Activated T-cell treated with anti-CD3 and anti-CD28 coated beads, Interleukin-2, amount 50 U/mL, for 72 hours (primary cell): Measurements from ENCODE around the gene CACNA2D2. TPM values are rescaled to one million over a fixed set of nuclear protein-coding genes. Genes with fewer than 3 reads are reported as not detected.

ENCODE experiments used
- ATAC-seq, 2 donors: fragments of 150-1000 bp; cut with Tn5 transposase; replicated peaks in 1 of 2; 2 replicates each; pipeline ENCODE4 v1.10.0; 2021; ENCODE audit warnings: moderate library complexity in 2 of 2, mild to moderate bottlenecking in 1 of 2
- DNase-seq, 2 donors: peaks; one replicate each; pipeline ENCODE4 v3.0.0; 2021 to 2022; ENCODE audit warnings: mixed read lengths in 1 of 2
- H3K27ac Mint-ChIP-seq: one replicate; pipeline ENCODE4 v1.8.0; 2022; ENCODE audit warnings: mild to moderate bottlenecking, moderate library complexity, mixed read lengths
- H3K27me3 Mint-ChIP-seq: one replicate; pipeline ENCODE4 v1.8.0; 2022; ENCODE audit warnings: low read depth, mixed read lengths
- H3K36me3 Mint-ChIP-seq, 2 donors: one replicate each; pipeline ENCODE4 v1.8.0; 2022; ENCODE audit warnings: mixed read lengths in 2 of 2, mild to moderate bottlenecking in 1 of 2; ENCODE audit not compliant: insufficient read depth in 2 of 2
- H3K4me1 Mint-ChIP-seq: one replicate; pipeline ENCODE4 v1.8.0; 2022; ENCODE audit warnings: low read depth, mixed read lengths
- H3K4me3 Mint-ChIP-seq, 2 donors: one replicate each; pipeline ENCODE4 v1.8.0; 2022; ENCODE audit warnings: mild to moderate bottlenecking in 2 of 2, mixed read lengths in 2 of 2, moderate library complexity in 2 of 2
- H3K9me3 Mint-ChIP-seq, 2 donors: one replicate each; pipeline ENCODE4 v1.8.0; 2022; ENCODE audit warnings: mixed read lengths in 2 of 2
- total RNA-seq, 2 donors: library from RNA; stranded (reverse); gene quantifications; one replicate each; pipeline ENCODE4 v1.2.3, GENCODE V29; 2022

CACNA2D2 gene
- total RNA-seq, 2 donors from 2014 or later, result 3.3 to 5.4 TPM

GRCh38 chr3:50504681-50505080, 1.2 kb upstream of the CACNA2D2 start:
- Mint-ChIP-seq H3K27ac (no peak overlapping the region), H3K36me3 (no peaks in the 10 kb centered on the region), H3K9me3 (no peaks in the 10 kb centered on the region), H3K4me3 (peak overlapping the region in 1 of 2 donors; percentile 57), H3K27me3 (peaks cover 29% of the 10 kb centered on the region), H3K4me1 (peaks cover 5% of the 10 kb centered on the region)
- ATAC-seq (no peak), DNase-seq (no peak)

DNA sequence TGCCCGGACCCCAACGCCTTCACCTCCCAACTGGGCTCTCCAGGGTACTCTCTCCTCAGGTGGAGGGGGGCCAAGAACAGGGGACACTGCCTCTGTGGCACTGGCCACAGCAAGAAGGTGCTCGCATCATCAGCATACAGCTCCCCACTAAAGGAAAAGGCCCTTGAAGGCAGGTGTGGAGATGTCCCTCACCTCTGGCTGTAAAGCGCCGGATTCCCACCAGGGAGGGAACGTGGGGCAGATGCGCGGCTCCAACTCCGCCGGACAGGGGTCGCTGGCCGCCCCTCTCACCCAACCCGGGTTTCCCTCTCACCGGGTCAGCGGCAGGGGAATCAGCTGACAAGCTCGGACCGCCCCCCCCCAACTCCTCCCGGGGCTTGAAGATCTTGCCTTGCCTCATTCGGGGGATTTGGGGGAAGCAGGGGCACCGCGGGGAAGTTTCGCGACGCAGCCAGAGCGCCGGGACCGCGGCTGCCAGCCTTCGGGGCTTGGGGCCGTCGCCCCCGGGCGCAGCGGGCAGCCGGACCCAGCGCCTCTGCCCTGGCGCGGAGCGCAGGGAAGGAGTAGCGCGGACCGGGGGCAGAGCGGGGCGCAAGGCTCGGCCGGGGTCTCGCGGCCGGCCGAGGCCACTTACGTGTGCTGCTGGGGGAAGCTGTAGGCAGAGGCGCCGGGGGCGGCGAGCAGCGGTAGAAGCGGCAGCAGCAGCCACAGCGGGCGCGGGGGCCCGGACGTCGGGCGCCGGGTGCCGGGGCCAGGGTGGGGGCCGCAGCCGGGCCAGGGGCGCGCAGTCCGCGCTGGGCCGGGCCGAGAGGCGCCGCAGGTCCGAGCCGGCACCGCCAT, 630 bp downstream of the CACNA2D2 start:
- ATAC-seq (peak; percentile 53 to 61), DNase-seq (peak; percentile 27 to 39)
- Mint-ChIP-seq H3K27ac (no peak overlapping the region), H3K4me3 (peak overlapping the region; percentile 67 to 71), H3K4me1 (no peaks in the 10 kb centered on the region), H3K27me3 (peaks cover 29% of the 10 kb centered on the region), H3K36me3 (no peaks in the 10 kb centered on the region), H3K9me3 (no peaks in the 10 kb centered on the region)

DNA sequence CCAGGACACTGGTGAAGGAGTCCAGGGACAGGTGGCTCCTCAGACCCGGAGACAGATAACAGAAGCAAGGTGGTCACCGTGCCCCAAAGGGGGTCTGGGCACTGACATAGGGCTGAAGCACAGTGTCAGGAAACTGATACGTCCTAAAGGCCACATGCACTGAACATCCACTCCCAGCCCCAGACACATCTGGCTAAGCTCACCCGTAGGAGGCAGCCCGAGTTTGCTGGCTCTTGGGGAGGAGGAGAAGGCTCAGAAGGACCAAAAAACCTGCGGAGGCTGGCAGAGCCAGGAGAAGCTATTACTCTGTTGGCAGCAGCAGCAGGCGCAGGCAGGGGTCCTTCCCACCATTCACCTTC, 1.2 kb downstream of the CACNA2D2 start:
- DNase-seq, result no peak
- Mint-ChIP-seq H3K27ac (no peak overlapping the region), H3K27me3 (peaks cover 29% of the 10 kb centered on the region), H3K4me1 (no peaks in the 10 kb centered on the region), H3K9me3 (no peaks in the 10 kb centered on the region), H3K4me3 (peak overlapping the region; percentile 67 to 71), H3K36me3 (no peaks in the 10 kb centered on the region)
- ATAC-seq, result no peak

GRCh38 chr3:50495609-50496423, 7.6 kb downstream of the CACNA2D2 start:
- peaks cover 2% of the 10 kb centered on the region for H3K27me3 Mint-ChIP-seq
- ATAC-seq (no peak), DNase-seq (no peak)
- H3K9me3 Mint-ChIP-seq, result no peaks in the 10 kb centered on the region
- no peak overlapping the region for H3K27ac Mint-ChIP-seq
- H3K36me3 Mint-ChIP-seq, result no peaks in the 10 kb centered on the region
- H3K4me3 Mint-ChIP-seq, result no peak overlapping the region
- peaks cover 20% of the 10 kb centered on the region for H3K4me1 Mint-ChIP-seq

- H3K27me3 Mint-ChIP-seq, result no peaks in the 10 kb centered on the region
Measured at GRCh38 chr3:50494126-50494525, 9.3 kb downstream of the CACNA2D2 start.

DNA sequence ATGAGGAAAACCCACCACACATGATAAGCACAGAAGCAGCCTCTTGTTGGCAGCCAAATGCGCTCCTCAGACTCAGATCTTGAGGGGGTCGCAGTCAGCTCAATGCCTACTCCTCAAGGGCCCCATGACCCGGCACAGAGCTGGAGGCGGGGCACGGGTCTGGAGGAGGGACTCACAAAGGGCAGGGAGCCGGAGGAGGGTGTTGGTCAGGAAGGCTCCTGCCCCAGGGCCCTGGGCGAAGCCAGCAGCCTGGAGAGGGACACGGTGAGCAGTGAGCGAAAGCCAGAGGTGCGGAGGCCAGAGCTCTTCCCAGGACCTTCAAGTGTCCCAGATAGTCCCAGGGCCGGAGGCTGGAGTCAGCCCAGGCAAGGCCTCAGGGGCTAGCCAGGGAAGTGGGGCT, 9.8 kb downstream of the CACNA2D2 start:
- Mint-ChIP-seq H3K4me1 (peaks cover 25% of the 10 kb centered on the region), H3K36me3 (no peaks in the 10 kb centered on the region), H3K27me3 (no peaks in the 10 kb centered on the region), H3K27ac (no peak overlapping the region), H3K9me3 (no peaks in the 10 kb centered on the region), H3K4me3 (no peak overlapping the region)
- DNase-seq, result no peak
- ATAC-seq, result no peak

More at GRCh38 chr3:50494126-50494525, 9.3 kb downstream of the CACNA2D2 start:
- Mint-ChIP-seq H3K36me3 (no peaks in the 10 kb centered on the region), H3K4me1 (peaks cover 25% of the 10 kb centered on the region), H3K4me3 (no peak overlapping the region), H3K27ac (no peak overlapping the region), H3K9me3 (no peaks in the 10 kb centered on the region)
- peak in 1 of 2 donors; percentile 16 for DNase-seq
- ATAC-seq, result peak in 1 of 2 donors; percentile 39

GRCh38 chr3:50493086-50493485, 10.3 kb downstream of the CACNA2D2 start:
- Mint-ChIP-seq H3K27me3 (no peaks in the 10 kb centered on the region), H3K27ac (no peak overlapping the region), H3K9me3 (no peaks in the 10 kb centered on the region), H3K4me1 (peaks cover 25% of the 10 kb centered on the region), H3K36me3 (no peaks in the 10 kb centered on the region), H3K4me3 (no peak overlapping the region)
- ATAC-seq (no peak), DNase-seq (no peak)

DNA sequence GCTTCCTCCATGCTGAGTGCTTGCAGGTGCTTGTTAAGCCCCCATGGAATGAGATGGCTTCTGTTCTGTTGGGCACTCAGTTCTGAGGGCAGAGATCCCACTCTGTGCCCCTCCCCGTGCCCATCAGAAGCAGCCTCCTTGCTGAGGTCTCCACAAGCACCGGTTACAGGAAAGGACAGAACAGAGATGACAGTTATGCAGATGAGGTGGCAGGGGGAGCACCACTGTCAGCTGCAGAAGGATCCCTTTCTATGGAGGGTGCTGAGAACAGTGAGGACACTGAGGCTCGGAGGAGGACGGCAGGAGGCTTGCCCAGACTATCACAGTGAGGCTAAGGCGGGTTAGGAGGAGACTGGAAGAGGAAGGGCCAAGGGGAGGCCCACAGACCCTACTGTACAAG, 12.4 kb downstream of the CACNA2D2 start:
- DNase-seq (peak; percentile 27), ATAC-seq (peak; percentile 71 to 77)
- no peaks in the 10 kb centered on the region for H3K36me3 Mint-ChIP-seq
- no peak overlapping the region for H3K27ac Mint-ChIP-seq
- no peaks in the 10 kb centered on the region for H3K27me3 Mint-ChIP-seq
- H3K9me3 Mint-ChIP-seq, result no peaks in the 10 kb centered on the region
- H3K4me3 Mint-ChIP-seq, result peak overlapping the region; percentile 31 to 70
- H3K4me1 Mint-ChIP-seq, result peaks cover 33% of the 10 kb centered on the region

DNA sequence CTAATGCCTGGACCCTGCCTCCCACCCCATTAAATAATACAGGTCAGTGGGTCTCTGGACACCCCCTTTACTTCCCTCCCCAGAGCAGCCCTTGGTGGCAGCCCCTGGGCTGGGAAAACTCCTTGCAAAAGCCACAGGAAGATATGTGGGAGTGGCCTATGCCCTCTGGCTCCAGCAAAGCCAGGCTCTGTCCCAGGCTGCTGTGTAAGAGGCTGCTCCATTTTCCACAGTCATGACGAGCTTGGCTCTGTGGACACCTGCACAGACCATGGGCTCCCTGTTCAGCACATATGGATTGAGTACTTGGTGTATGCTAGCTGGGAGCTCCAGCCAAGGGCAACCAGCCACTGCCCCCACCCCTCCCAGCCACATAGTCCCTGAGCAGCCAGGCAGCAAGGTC, 13.0 kb downstream of the CACNA2D2 start:
- peaks cover 33% of the 10 kb centered on the region for H3K4me1 Mint-ChIP-seq
- no peak for DNase-seq
- H3K4me3 Mint-ChIP-seq, result peak overlapping the region in 1 of 2 donors; percentile 70
- no peaks in the 10 kb centered on the region for H3K9me3 Mint-ChIP-seq
- no peaks in the 10 kb centered on the region for H3K36me3 Mint-ChIP-seq
- no peak for ATAC-seq
- no peak overlapping the region for H3K27ac Mint-ChIP-seq
- H3K27me3 Mint-ChIP-seq, result no peaks in the 10 kb centered on the region

GRCh38 chr3:50487181-50487580, 16.3 kb downstream of the CACNA2D2 start:
- DNase-seq, result no peak
- no peak for ATAC-seq

DNA sequence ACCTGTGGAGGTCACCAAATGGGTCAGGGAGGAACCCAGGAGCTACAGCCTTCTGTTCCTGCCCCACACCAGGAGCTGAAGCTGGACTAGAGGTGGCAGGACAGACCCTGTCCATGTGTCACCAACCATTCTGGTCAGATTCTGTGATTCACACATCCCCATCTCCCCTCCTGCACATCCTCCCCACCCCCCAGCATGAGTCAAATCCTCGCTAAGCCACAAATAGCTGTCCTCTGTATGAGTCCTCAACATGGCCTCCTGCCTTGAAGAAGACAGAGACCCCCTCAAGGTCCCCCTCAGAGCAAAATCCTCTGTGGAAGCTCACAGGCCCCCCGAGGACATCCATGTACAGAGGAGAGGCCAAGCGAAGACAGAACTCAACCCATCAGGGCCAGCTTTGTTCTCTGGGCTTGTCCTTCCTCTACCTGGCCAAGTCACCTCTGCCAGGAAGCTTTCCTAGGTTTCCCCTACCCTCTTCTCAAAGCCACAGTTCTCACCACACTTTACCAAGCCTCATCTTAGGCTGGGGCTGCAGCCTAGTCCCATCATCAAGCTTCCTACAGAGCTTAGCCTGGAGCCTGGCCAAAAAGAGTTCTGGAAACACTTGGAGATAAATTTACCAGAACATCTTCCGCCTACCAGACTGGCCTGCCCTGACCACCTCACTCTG, 17.1 kb downstream of the CACNA2D2 start:
- ATAC-seq (peak; percentile 76 to 79), DNase-seq (peak; percentile 48 to 53)
- Mint-ChIP-seq H3K9me3 (no peaks in the 10 kb centered on the region), H3K36me3 (no peaks in the 10 kb centered on the region), H3K27ac (no peak overlapping the region), H3K4me3 (peak overlapping the region in 1 of 2 donors; percentile 18), H3K27me3 (no peaks in the 10 kb centered on the region), H3K4me1 (peaks cover 19% of the 10 kb centered on the region)

More at GRCh38 chr3:50487181-50487580, 16.3 kb downstream of the CACNA2D2 start:
- Mint-ChIP-seq H3K27me3 (no peaks in the 10 kb centered on the region), H3K9me3 (no peaks in the 10 kb centered on the region), H3K27ac (no peak overlapping the region), H3K4me1 (peaks cover 22% of the 10 kb centered on the region), H3K4me3 (no peak overlapping the region), H3K36me3 (no peaks in the 10 kb centered on the region)

- no peak for ATAC-seq
- no peaks in the 10 kb centered on the region for H3K9me3 Mint-ChIP-seq
- H3K27me3 Mint-ChIP-seq, result no peaks in the 10 kb centered on the region
- no peaks in the 10 kb centered on the region for H3K36me3 Mint-ChIP-seq
- peaks cover 8% of the 10 kb centered on the region for H3K4me1 Mint-ChIP-seq
- no peak overlapping the region for H3K4me3 Mint-ChIP-seq
- no peak for DNase-seq
- H3K27ac Mint-ChIP-seq, result no peak overlapping the region
Measured at GRCh38 chr3:50484722-50485121, 18.7 kb downstream of the CACNA2D2 start.

DNA sequence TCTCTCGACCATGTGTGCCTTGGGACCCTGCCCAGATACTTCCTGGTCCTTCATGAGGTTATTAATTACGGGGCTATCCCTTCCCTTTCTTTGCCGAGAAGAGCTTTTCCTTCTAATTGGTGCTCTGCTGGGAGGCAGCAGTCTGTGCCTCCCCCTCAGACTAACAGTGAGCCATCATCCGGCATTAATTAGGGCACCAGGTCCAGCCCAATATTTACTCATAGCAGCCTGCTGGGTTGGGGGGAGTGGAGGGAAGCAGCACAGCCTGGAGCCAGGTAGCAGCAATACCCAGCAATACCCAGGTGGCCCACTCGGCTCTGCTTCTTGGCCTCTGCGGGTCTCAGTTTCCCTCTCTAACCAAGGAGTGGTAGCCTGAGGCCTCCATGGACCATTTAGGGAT, 20.1 kb downstream of the CACNA2D2 start:
- no peaks in the 10 kb centered on the region for H3K36me3 Mint-ChIP-seq
- H3K9me3 Mint-ChIP-seq, result no peaks in the 10 kb centered on the region
- no peak for ATAC-seq
- no peak overlapping the region for H3K4me3 Mint-ChIP-seq
- no peak overlapping the region for H3K27ac Mint-ChIP-seq
- DNase-seq, result no peak
- H3K4me1 Mint-ChIP-seq, result peaks cover 8% of the 10 kb centered on the region
- H3K27me3 Mint-ChIP-seq, result no peaks in the 10 kb centered on the region
